Measurements from ENCODE around the gene SUOX. TPM values are rescaled to one million over a fixed set of nuclear protein-coding genes. Genes with fewer than 3 reads are reported as not detected.
"Not testable (repeated sequence)": the region's sequence is repeated elsewhere in the genome, so short reads cannot be mapped to it uniquely, and the experiment has no call there.

The SUOX gene
- polyA plus RNA-seq, 4 donors = 7.3 to 51.2 (median 13.6) TPM

DNA sequence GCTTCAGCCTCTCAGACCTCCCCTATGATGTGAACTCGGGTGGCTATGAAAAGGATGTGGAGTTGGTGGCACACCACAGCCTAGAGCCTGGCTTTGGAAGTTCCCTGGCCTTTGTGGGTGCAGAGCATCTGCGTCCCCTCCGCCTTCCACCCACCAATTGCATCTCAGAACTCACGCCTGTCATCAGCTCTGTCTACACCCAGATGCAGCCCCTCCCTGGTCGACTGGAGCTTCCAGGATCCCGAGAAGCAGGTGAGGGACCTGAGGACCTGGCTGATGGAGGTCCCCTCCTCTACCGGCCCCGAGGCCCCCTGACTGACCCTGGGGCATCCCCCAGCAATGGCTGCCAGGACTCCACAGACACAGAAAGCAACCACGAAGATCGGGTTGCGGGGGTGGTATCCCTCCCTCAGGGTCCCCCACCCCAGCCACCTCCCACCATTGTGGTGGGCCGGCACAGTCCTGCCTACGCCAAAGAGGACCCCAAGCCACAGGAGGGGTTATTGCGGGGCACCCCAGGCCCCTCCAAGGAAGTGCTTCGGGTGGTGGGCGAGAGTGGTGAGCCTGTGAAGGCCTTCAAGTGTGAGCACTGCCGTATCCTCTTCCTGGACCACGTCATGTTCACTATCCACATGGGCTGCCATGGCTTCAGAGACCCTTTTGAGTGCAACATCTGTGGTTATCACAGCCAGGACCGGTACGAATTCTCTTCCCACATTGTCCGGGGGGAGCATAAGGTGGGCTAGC lies 37.7 kb downstream of the SUOX start:
- no peaks in the 10 kb centered on the region for H3K27me3 ChIP-seq (ENCODE audit: control insufficient read depth in 3 of 3, insufficient read depth in 3 of 3, low read length in 3 of 3)
- H3K27ac ChIP-seq (ENCODE audit: low read depth in 1 of 3, low read length in 2 of 3) = no peak overlapping the region
- no peak overlapping the region for H3K4me3 ChIP-seq (ENCODE audit: low read depth in 1 of 3, low read length in 3 of 3)
- H3K4me1 ChIP-seq (ENCODE audit: control insufficient read depth in 3 of 3, insufficient read depth in 2 of 3, low read depth in 1 of 3, low read length in 2 of 3) = no peaks in the 10 kb centered on the region
- no peaks in the 10 kb centered on the region for H3K9me3 ChIP-seq (ENCODE audit: control insufficient read depth in 2 of 2, insufficient read depth in 1 of 2, low read depth in 1 of 2, low read length in 1 of 2)
- DNase-seq (no peak), FAIRE-seq (no peak)
- H3K36me3 ChIP-seq (ENCODE audit: control insufficient read depth in 3 of 3, insufficient read depth in 2 of 3, low read depth in 1 of 3, low read length in 3 of 3) = peaks cover 0 to 48% (median 17%) of the 10 kb centered on the region in 3 donors
- WGBS, 3 donors = 74 to 86% (median 84%) methylated on average over 18 to 21 of the region's 21 CpGs

GRCh38 chr12:56037161-56037560 lies 40.1 kb downstream of the SUOX start:
- H3K4me3 ChIP-seq (ENCODE audit: low read depth in 1 of 3, low read length in 3 of 3) = no peak overlapping the region
- WGBS, 3 donors = 67 to 76% (median 71%) methylated on average over 2 of the region's 2 CpGs
- no peak for FAIRE-seq

DNA sequence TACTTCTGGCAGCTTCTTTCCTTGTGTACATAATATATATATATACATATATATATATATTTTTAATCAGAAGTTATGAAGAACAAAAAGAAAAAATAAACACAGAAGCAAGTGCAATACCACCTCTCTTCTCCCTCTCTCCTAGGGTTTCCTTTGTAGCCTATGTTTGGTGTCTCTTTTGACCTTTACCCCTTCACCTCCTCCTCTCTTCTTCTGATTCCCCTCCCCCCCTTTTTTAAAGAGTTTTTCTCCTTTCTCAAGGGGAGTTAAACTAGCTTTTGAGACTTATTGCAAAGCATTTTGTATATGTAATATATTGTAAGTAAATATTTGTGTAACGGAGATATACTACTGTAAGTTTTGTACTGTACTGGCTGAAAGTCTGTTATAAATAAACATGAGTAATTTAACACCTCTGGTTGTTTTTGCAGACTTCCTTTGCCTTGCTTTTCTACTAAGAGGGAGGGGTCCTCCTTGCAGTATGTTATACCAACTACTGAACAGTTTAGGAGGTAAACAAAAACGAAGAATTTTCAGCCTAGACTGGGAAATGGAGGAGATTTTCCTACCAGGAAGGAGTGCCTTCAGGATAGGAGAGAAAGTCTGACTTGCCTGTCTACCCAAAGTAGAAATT lies 41.1 kb downstream of the SUOX start:
- FAIRE-seq (no peak), DNase-seq (no peak)
- Histone ChIP-seq H3K36me3 (ENCODE audit: control insufficient read depth in 3 of 3, insufficient read depth in 2 of 3, low read depth in 1 of 3, low read length in 3 of 3) (peaks cover 0 to 30% (median 7%) of the 10 kb centered on the region in 3 donors), H3K9me3 (ENCODE audit: control insufficient read depth in 2 of 2, insufficient read depth in 1 of 2, low read depth in 1 of 2, low read length in 1 of 2) (no peaks in the 10 kb centered on the region), H3K27ac (ENCODE audit: low read depth in 1 of 3, low read length in 2 of 3) (no peak overlapping the region), H3K4me3 (ENCODE audit: low read depth in 1 of 3, low read length in 3 of 3) (no peak overlapping the region), H3K4me1 (ENCODE audit: control insufficient read depth in 3 of 3, insufficient read depth in 2 of 3, low read depth in 1 of 3, low read length in 2 of 3) (peaks cover 0 to 8% (median 0%) of the 10 kb centered on the region in 3 donors), H3K27me3 (ENCODE audit: control insufficient read depth in 3 of 3, insufficient read depth in 3 of 3, low read length in 3 of 3) (no peaks in the 10 kb centered on the region)
- 43 to 61% (median 45%) methylated on average over 2 of the region's 2 CpGs for WGBS, 3 donors

More at GRCh38 chr12:56037161-56037560, 40.1 kb downstream of the SUOX start:
- Histone ChIP-seq H3K9me3 (ENCODE audit: control insufficient read depth in 2 of 2, insufficient read depth in 1 of 2, low read depth in 1 of 2, low read length in 1 of 2) (no peaks in the 10 kb centered on the region), H3K36me3 (ENCODE audit: control insufficient read depth in 3 of 3, insufficient read depth in 2 of 3, low read depth in 1 of 3, low read length in 3 of 3) (peaks cover 0 to 40% (median 14%) of the 10 kb centered on the region in 3 donors), H3K27ac (ENCODE audit: low read depth in 1 of 3, low read length in 2 of 3) (no peak overlapping the region), H3K4me1 (ENCODE audit: control insufficient read depth in 3 of 3, insufficient read depth in 2 of 3, low read depth in 1 of 3, low read length in 2 of 3) (peaks cover 0 to 5% (median 0%) of the 10 kb centered on the region in 3 donors), H3K27me3 (ENCODE audit: control insufficient read depth in 3 of 3, insufficient read depth in 3 of 3, low read length in 3 of 3) (no peaks in the 10 kb centered on the region)
- no peak for DNase-seq

GRCh38 chr12:56040151-56040550 lies 43.1 kb downstream of the SUOX start:
- Histone ChIP-seq H3K27ac (ENCODE audit: low read depth in 1 of 3, low read length in 2 of 3) (no peak overlapping the region), H3K4me1 (ENCODE audit: control insufficient read depth in 3 of 3, insufficient read depth in 2 of 3, low read depth in 1 of 3, low read length in 2 of 3) (peaks cover 0 to 16% (median 0%) of the 10 kb centered on the region in 3 donors), H3K4me3 (ENCODE audit: low read depth in 1 of 3, low read length in 3 of 3) (no peak overlapping the region), H3K27me3 (ENCODE audit: control insufficient read depth in 3 of 3, insufficient read depth in 3 of 3, low read length in 3 of 3) (no peaks in the 10 kb centered on the region), H3K36me3 (ENCODE audit: control insufficient read depth in 3 of 3, insufficient read depth in 2 of 3, low read depth in 1 of 3, low read length in 3 of 3) (peaks cover 4 to 30% (median 5%) of the 10 kb centered on the region in 3 donors), H3K9me3 (ENCODE audit: control insufficient read depth in 2 of 2, insufficient read depth in 1 of 2, low read depth in 1 of 2, low read length in 1 of 2) (no peaks in the 10 kb centered on the region)
- no peak for DNase-seq
- FAIRE-seq = no peak
- WGBS, 3 donors = 95 to 100% (median 100%) methylated on average over 1 of the region's 1 CpG

DNA sequence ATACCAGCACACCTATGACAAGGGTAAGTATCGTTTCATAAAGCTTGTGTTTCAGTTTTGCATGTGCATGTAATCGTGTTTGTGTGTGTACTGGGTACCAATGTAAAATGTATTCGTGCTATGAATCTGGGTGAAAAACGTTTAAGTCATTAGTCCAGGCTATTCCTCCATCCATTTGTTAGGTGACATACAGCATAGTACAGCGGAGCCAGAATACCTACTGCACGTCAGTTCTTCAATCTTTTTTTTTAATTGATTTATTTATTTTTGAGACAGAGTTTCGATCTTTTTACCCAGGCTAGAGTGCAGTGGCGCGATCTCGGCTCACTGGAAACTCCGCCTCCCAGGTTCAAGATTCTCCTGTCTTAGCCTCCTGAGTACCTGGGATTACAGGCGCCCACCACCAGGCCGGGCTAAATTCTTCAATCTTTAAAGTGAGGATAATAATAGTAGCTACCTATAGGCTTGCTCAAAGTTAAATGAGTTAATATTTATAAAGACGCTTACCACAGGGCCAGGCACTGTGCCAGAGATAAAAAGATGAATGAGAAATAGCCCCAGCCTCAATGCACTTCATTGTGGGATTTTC lies 44.0 kb downstream of the SUOX start:
- H3K36me3 ChIP-seq (ENCODE audit: control insufficient read depth in 3 of 3, insufficient read depth in 2 of 3, low read depth in 1 of 3, low read length in 3 of 3) = peaks cover 4 to 31% (median 5%) of the 10 kb centered on the region in 3 donors
- FAIRE-seq (no peak), DNase-seq (no peak)
- peak overlapping the region; percentile 27 to 98 (median 81) for H3K27ac ChIP-seq (ENCODE audit: low read depth in 1 of 3, low read length in 2 of 3)
- WGBS, 3 donors = 60 to 66% (median 62%) methylated on average over 14 of the region's 14 CpGs
- H3K4me3 ChIP-seq (ENCODE audit: low read depth in 1 of 3, low read length in 3 of 3) = peak overlapping the region in 2 of 3 donors; percentile 70 to 81
- H3K4me1 ChIP-seq (ENCODE audit: control insufficient read depth in 3 of 3, insufficient read depth in 2 of 3, low read depth in 1 of 3, low read length in 2 of 3) = peaks cover 0 to 20% (median 0%) of the 10 kb centered on the region in 3 donors
- H3K9me3 ChIP-seq (ENCODE audit: control insufficient read depth in 2 of 2, insufficient read depth in 1 of 2, low read depth in 1 of 2, low read length in 1 of 2) = no peaks in the 10 kb centered on the region
- H3K27me3 ChIP-seq (ENCODE audit: control insufficient read depth in 3 of 3, insufficient read depth in 3 of 3, low read length in 3 of 3) = no peaks in the 10 kb centered on the region

DNA sequence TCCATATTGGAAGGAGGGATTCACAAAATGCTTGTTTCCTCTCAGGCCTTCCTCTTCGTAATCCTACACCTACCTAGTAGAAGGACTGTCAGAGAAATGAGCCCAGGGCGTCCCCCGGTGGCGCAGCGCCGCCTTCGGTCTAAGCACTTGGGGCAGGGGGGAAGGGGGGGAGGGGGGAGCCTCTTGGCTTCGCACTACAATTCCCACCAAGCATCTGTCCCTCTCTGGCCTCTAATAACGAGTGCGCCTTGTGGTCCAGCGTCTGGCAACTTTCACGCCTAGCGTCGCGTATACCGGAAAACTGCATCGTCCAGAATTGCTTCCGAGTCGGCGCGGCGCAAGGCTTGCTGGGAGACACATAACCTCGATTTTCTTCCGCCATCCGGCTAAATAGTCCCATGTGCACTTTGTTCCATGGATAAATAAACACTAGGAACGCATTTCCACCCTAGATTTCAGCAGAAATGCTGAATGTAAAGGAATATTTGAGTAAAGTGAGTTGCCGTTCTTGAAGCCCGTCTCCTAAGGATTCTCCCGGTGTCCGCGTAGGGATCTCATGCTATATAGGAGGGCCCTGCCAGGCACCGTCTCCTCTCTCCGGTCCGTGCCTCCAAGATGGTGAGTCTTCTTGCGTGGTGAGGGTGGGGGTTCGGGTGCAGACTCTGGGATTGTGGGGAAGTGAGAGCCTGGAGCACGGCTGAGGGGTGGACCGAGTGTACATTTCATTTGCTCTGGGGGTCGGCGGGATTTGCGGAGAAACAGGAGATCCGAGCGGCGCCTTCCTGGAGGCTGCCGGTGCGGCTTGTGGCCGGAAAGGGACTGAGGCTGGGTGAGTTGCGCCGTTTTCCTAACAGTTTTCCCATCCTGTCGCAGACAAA lies 44.7 kb downstream of the SUOX start, which contains the start of gene RPS26:
TSS of gene RPS26 (plus strand) at position 367 of the 878 bp plus-strand sequence. CDS start at position 616, 249 bp downstream.
- H3K36me3 ChIP-seq (ENCODE audit: control insufficient read depth in 3 of 3, insufficient read depth in 2 of 3, low read depth in 1 of 3, low read length in 3 of 3) = peaks cover 0 to 27% (median 5%) of the 10 kb centered on the region in 3 donors
- peaks cover 0 to 20% (median 0%) of the 10 kb centered on the region in 3 donors for H3K4me1 ChIP-seq (ENCODE audit: control insufficient read depth in 3 of 3, insufficient read depth in 2 of 3, low read depth in 1 of 3, low read length in 2 of 3)
- H3K27me3 ChIP-seq (ENCODE audit: control insufficient read depth in 3 of 3, insufficient read depth in 3 of 3, low read length in 3 of 3) = no peaks in the 10 kb centered on the region
- H3K27ac ChIP-seq (ENCODE audit: low read depth in 1 of 3, low read length in 2 of 3) = peak within 1 kb of the TSS; percentile 75 to 98 (median 95)
- no peaks in the 10 kb centered on the region for H3K9me3 ChIP-seq (ENCODE audit: control insufficient read depth in 2 of 2, insufficient read depth in 1 of 2, low read depth in 1 of 2, low read length in 1 of 2)
- H3K4me3 ChIP-seq (ENCODE audit: low read depth in 1 of 3, low read length in 3 of 3) = peak within 1 kb of the TSS; percentile 70 to 81 (median 81)
- FAIRE-seq = no peak
- peak; percentile 98 to 99 for DNase-seq
- WGBS, 3 donors = 0% methylated on average over 49 to 50 of the region's 50 CpGs

GRCh38 chr12:56042430-56042813 lies 45.3 kb downstream of the SUOX start:
- 0 to 2% (median 1%) methylated on average over 17 to 20 of the region's 20 CpGs for WGBS, 3 donors
- not testable (repeated sequence) for H3K27me3 ChIP-seq (ENCODE audit: control insufficient read depth in 3 of 3, insufficient read depth in 3 of 3, low read length in 3 of 3); DNase-seq; H3K9me3 ChIP-seq (ENCODE audit: control insufficient read depth in 2 of 2, insufficient read depth in 1 of 2, low read depth in 1 of 2, low read length in 1 of 2); FAIRE-seq
- Histone ChIP-seq H3K4me1 (ENCODE audit: control insufficient read depth in 3 of 3, insufficient read depth in 2 of 3, low read depth in 1 of 3, low read length in 2 of 3) (peaks cover 0 to 20% (median 0%) of the 10 kb centered on the region in 3 donors), H3K36me3 (ENCODE audit: control insufficient read depth in 3 of 3, insufficient read depth in 2 of 3, low read depth in 1 of 3, low read length in 3 of 3) (peaks cover 0 to 26% (median 5%) of the 10 kb centered on the region in 3 donors), H3K4me3 (ENCODE audit: low read depth in 1 of 3, low read length in 3 of 3) (peak overlapping the region; percentile 70 to 81 (median 81)), H3K27ac (ENCODE audit: low read depth in 1 of 3, low read length in 2 of 3) (peak overlapping the region; percentile 75 to 98 (median 95))
